Cardiac septum (tissue), 1 donor: ENCODE measurements around the gene SPIRE2. TPM values are rescaled to one million over a fixed set of nuclear protein-coding genes. Genes with fewer than 3 reads are reported as not detected.
"Not testable (repeated sequence)": the region's sequence is repeated elsewhere in the genome, so short reads cannot be mapped to it uniquely, and the experiment has no call there.

Source experiments
- DNase-seq: peaks from one replicate; pipeline ENCODE4 v3.0.0-alpha.2; 2020; ENCODE audit warnings: low spot score
- intact Hi-C: fragments of 100-400 bp; cut with DNase I; formaldehyde crosslinking; loops from one replicate; pipeline ENCODE4 v1.14.0; 2022
- total RNA-seq: library from RNA; stranded (reverse); fragmentation: NEBNext Ultra II Directional; extraction: Animal tissue kit (Norgen Biotek cat#: 25700); gene quantifications from one replicate; pipeline ENCODE4 v1.2.1, GENCODE V29; 2021
- donor health status: DM: no; HTN: no; CAD: no.

SPIRE2 gene
- total RNA-seq, 1 donor from 2014 or later = 0.92 TPM

DNA sequence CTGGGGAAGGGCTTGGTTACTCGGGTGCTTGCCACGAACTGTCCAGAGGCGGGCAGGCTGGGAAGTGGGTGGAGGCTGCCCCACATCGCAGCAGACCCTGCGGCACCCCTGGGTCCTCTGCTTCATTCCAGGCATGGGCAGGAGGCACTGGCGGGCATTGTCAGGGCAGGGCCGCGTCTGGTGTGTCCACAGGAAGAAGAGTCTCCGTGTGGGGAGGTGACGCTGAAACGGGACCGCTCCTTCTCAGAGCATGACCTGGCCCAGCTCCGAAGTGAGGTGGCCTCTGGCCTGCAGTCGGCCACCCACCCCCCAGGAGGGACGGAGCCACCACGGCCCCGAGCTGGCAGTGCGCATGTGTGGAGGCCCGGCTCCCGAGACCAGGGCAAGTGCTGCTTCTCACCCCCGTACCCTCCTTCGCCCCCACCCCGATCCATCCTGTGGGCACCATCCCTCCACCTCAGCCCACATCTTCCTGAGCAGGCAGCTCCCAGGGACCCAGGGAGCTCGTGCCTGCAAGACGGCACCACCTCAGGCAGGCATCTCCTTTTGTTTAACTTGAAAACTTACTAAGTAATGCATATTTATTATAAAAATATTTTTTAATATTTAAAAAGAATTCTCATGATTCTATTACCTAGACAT, 30.8 kb downstream of the SPIRE2 start:
- intact Hi-C loops = no loop called here

DNA sequence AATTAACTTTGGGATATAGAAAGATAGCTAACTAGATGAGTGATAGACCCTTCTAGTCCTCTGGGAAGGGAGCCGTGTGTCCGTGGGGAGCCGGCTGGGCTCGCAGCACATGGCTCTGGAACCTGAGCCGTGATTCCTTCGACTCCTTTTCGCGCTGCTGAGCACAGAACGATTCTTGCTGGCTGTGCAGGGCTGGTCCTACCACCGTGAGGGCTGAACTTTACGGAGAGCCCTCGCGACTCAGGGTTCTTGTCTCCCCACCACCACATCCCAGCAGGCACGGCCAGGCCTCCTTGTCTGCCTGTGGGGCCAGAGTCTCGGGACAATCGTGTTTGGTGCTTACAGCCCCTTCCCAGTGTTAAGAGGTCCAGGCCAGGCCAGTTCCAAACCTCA, 31.3 kb downstream of the SPIRE2 start:
- no peak for DNase-seq
- intact Hi-C loops = loop anchor here (2.0 kb wide), 1 partner anchor 159 kb away; the partner anchor contains the start of gene SPATA2L

More for the DNA sequence above, 30.8 kb downstream of the SPIRE2 start:
- no peak for DNase-seq

DNA sequence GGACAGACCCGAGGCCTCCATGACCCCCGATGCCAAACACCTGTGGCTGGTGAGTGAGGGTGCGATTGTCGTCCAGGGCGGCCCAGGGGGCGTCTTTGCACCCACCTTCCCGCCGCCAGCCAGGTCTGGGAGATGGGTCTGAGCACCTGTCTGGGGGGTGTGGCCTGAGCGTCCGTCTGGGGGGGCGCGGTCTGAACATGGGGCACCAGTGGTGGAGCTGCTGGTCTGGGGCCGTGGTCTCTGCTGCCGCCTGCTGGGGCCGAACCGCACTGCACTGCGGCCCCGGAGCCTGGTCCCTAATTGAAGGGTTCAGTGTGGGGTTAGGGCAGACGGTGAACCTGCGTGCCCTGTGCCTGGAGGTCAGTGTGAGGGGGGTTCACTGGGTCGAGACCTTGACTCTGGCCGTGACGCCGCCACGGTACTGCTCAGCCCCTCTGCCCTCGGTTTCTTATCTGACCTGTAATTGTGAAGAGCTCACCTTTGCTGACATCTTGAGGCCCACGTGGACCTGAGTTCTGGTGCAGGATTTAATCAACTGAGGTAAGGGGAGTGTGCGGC, 32.6 kb downstream of the SPIRE2 start:
- intact Hi-C loops = loop anchor here (2.0 kb wide), 1 partner anchor 160 kb away; the partner anchor contains the start of gene SPATA2L
- peak; percentile 85 for DNase-seq

DNA sequence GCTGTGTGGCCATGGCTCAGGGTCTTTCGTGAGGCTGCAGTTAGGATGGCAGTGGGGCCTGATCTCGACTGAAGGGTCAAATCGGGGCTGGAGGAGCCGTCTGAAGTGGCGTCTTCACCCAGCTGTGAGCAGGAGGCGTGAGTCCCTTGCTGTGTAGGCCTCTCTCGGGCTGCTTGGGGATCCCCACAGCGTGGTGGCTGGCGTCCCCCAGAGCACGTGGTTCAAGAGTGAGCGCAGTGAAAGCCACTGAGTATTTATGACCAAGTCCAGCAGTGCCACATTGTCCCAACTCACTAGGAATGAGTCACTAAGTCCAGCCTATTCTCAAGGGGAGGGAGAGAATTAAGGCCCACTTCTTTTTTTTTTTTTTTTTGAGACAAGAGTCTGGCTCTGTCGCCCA, 33.4 kb downstream of the SPIRE2 start:
- DNase-seq = no peak
- intact Hi-C loops = loop anchor here (2.0 kb wide), 1 partner anchor 161 kb away; the partner anchor contains the start of gene SPATA2L

DNA sequence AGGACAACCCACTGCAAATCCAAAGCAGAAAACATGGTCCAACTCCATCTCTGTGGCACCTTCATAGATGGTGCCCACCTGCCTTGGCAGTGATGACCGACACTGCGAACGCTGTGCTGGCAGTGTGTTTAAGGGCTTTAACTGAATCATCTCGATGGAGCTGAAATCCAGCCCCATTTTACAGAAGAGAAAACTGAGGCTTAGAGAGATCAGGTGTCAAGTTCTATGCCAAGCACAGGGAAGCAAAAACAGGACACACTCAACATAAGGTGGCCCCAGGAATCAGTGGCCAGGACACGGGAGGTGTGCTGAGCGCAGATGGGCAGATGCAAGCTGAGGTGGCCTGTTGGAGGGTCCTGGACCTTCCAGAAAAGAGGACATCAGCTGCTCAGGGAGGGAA, 34.5 kb downstream of the SPIRE2 start:
- intact Hi-C loops = no loop called here
- no peak for DNase-seq

DNA sequence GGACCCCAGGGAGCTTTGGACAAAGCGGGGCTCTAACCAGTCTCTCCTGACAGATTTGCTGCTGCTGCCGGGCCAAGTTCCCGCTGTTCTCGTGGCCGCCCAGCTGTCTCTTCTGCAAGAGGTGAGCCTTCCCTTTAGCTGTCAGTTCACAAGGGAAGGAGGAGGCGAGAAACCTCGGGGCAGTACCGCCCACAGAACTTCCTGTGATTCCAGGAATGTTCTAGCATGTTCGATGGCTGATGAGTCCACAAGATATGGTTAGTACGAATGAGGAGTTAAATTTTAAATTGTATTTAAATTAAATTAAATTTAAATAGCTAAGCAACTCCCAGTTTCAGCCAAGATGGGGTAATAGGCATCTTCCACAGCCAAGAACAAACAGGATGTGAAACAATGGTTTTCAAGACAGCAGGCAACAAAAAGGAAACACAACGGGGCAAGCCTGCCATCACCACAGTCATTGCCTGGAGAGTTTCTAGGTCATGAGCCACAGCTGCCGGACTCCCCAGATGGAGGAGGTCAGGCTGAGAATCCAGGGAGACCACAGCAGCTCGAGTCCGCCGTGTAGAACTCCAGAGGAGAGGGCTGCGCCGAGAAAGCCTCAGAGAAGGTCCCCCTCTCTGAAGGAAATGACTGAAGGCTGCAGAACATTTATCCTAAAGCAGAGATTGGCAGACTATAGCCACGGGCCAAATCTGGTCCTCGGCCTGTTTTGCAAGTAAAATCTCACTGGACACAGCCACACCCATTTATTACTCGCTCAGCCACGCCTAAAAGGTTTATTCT, 35.7 kb downstream of the SPIRE2 start:
- DNase-seq = no peak
- intact Hi-C loops = no loop called here

GRCh38 chr16:89864527-89864820, 36.2 kb downstream of the SPIRE2 start:
- intact Hi-C loops = no loop called here
- no peak for DNase-seq

DNA sequence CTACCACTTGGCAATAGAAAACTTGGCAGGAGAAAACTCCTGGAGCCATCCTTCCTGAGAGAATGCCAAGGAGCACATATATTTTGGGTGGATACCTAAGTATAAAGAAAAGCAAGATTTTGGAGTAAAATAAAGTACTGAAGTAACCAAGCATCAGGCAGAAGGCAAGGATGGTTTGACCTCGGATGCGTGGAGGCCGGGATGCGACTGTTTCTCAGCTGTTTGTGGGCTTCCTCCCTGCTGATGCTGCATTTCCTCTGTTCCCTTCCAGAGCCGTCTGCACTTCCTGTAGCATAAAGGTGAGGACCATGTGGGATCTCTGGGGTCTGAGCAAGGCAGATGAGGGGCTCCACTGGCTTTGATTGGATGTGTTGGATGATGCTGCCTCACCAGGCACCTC, 39.6 kb downstream of the SPIRE2 start:
- intact Hi-C loops = no loop called here
- no peak for DNase-seq

GRCh38 chr16:89869911-89870310, 41.6 kb downstream of the SPIRE2 start:
- intact Hi-C loops = loop anchor here (5.0 kb wide), 2 partner anchors 52 to 53 kb away; partner anchors contain the start of genes FANCA and TUBB3
- DNase-seq = no peak

GRCh38 chr16:89870440-89870839, 42.2 kb downstream of the SPIRE2 start:
- DNase-seq = no peak
- intact Hi-C loops = loop anchor here (5.0 kb wide), 2 partner anchors 52 to 53 kb away; partner anchors contain the start of genes FANCA and TUBB3

- intact Hi-C loops = loop anchor here (5.0 kb wide), 2 partner anchors 50 to 55 kb away; partner anchors contain the start of genes FANCA and TUBB3
- DNase-seq = no peak
Observed at GRCh38 chr16:89871895-89872294, 43.6 kb downstream of the SPIRE2 start.

GRCh38 chr16:89873109-89873971, 45.1 kb downstream of the SPIRE2 start, which contains the start of gene TCF25:
Gene TCF25, plus strand, starts transcription at chr16:89873592. Its CDS starts 76 bp downstream, at chr16:89873668.
- intact Hi-C loops = loop anchor here (5.0 kb wide), 2 partner anchors 49 to 56 kb away; partner anchors contain the start of genes FANCA and TUBB3

GRCh38 chr16:89873972-89874689, 45.9 kb downstream of the SPIRE2 start:
- intact Hi-C loops = loop anchor here (5.0 kb wide), 2 partner anchors 48 to 57 kb away; partner anchors contain the start of genes FANCA and TUBB3
- peak; percentile 99 for DNase-seq

More at GRCh38 chr16:89873109-89873971, 45.1 kb downstream of the SPIRE2 start, which contains the start of gene TCF25:
- DNase-seq = peak; percentile 92

- DNase-seq = not testable (repeated sequence)
Observed at GRCh38 chr16:89879123-89879522, 50.8 kb downstream of the SPIRE2 start.

GRCh38 chr16:89880477-89881367, 52.4 kb downstream of the SPIRE2 start:
- intact Hi-C loops = no loop called here

More at GRCh38 chr16:89879123-89879522, 50.8 kb downstream of the SPIRE2 start:
- intact Hi-C loops = not testable (repeated sequence)

GRCh38 chr16:89881368-89881730, 53.1 kb downstream of the SPIRE2 start:
- no peak for DNase-seq
- intact Hi-C loops = no loop called here

More at GRCh38 chr16:89880477-89881367, 52.4 kb downstream of the SPIRE2 start:
- DNase-seq = no peak

DNA sequence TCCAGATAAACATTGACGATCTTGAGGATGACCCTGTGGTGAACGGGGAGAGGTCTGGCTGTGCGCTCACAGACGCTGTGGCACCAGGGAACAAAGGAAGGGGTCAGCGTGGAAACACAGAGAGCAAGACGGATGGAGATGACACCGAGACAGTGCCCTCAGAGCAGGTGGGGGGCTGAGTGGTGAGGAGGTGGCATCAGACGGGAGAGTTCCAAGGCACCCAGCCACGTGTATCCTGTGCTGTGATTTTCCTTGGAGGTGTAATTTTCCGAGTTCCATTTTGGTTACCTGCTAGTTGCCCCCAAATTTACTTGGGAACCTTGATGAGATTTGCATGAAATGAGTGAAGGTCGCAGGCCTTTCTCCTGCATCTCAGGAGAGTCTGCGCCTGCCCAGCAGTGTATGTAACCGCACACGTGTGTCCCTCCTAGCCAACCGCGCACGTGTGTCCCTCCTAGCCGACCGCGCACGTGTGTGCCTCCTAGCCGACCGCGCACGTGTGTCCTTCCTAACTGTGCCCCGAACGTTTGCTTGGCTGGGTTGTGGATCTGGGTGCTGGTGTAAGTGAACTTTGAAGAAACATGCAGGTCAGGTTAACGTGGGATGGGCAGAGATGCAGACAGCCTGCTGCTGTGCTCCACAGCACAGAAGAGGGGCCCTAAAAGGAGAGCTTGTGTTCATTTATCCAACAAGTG, 55.2 kb downstream of the SPIRE2 start:
- intact Hi-C loops = no loop called here
- DNase-seq = no peak
